Esophagus squamous epithelium (tissue), 4 donors: ENCODE results near the gene SPATA19.

Source experiments
- POLR2A ChIP-seq, 4 donors: fragments of 450-650 bp; IDR thresholded peaks; one replicate each; pipeline ENCODE4 v1.6.1; 2017; ENCODE audit warnings: antibody characterized with exemption in 4 of 4, mild to moderate bottlenecking in 4 of 4, moderate library complexity in 3 of 4
- TF ChIP-seq, protein P1 (sequence below), 6 experiments: fragments of 450-650 bp in 4 of 6; fragments of 200-600 bp in 2 of 6; sonication (generic) in 2 of 6; IDR thresholded peaks; one replicate each; pipeline ENCODE4 v1.5.1; 2016 to 2019; ENCODE audit warnings: antibody characterized with exemption in 6 of 6, mild to moderate bottlenecking in 4 of 6, moderate library complexity in 4 of 6

DNA sequence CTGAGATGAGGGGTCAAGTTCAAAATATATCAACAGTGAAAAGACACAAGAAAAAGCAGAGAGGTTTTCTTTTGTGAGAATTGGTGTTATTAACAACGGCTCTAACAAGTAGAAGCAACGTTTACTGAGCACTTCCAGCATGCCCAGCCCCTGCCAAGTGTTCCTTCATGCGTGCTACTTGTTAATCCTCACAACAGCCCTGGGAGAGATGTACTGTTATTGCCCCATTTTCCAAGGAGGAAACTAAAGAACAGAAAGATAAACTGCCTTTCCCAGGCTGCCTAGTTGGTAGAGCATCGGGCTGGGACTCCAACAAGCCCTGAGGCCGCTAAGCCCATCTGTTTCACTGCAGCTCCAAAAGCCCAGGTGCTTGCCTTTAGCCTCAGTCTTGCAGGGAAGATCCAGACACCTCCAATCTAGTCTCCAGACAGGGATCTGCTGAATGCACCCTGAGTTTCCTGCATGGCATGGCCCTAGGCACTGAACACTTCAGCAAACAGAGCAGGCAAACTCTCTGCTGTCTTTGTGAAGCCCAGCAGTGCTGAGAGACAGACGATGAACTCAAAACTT lies 25.5 kb downstream of the SPATA19 start:
- TF ChIP-seq, protein P1, sequence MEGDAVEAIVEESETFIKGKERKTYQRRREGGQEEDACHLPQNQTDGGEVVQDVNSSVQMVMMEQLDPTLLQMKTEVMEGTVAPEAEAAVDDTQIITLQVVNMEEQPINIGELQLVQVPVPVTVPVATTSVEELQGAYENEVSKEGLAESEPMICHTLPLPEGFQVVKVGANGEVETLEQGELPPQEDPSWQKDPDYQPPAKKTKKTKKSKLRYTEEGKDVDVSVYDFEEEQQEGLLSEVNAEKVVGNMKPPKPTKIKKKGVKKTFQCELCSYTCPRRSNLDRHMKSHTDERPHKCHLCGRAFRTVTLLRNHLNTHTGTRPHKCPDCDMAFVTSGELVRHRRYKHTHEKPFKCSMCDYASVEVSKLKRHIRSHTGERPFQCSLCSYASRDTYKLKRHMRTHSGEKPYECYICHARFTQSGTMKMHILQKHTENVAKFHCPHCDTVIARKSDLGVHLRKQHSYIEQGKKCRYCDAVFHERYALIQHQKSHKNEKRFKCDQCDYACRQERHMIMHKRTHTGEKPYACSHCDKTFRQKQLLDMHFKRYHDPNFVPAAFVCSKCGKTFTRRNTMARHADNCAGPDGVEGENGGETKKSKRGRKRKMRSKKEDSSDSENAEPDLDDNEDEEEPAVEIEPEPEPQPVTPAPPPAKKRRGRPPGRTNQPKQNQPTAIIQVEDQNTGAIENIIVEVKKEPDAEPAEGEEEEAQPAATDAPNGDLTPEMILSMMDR (IDR thresholded peaks at IDR 0.05), result no peak
- no peak for TF ChIP-seq POLR2A (IDR thresholded peaks at IDR 0.05)
